GM21381 (cell line): ENCODE data around the gene FOXP2.

ENCODE experiments used
- ATAC-seq: cut with Tn5 transposase; IDR thresholded peaks from one replicate; pipeline ENCODE4 v1.9.1; 2021; ENCODE audit warnings: mild to moderate bottlenecking, moderate library complexity; ENCODE audit not compliant: unreplicated experiment

The FOXP2 gene

GRCh38 chr7:114703677-114704076 is 289.1 kb downstream of the FOXP2 start:
- ATAC-seq: no peak

- no peak for ATAC-seq
Observed at GRCh38 chr7:114708646-114709045, 294.0 kb downstream of the FOXP2 start.

GRCh38 chr7:114710499-114710898 is 295.9 kb downstream of the FOXP2 start:
- no peak for ATAC-seq

- ATAC-seq: no peak
Observed at GRCh38 chr7:114711241-114711640, 296.6 kb downstream of the FOXP2 start.

- ATAC-seq: no peak
Observed at GRCh38 chr7:114715907-114716306, 301.3 kb downstream of the FOXP2 start.

GRCh38 chr7:114718861-114719260 is 304.2 kb downstream of the FOXP2 start:
- no peak for ATAC-seq

GRCh38 chr7:114720725-114721124 is 306.1 kb downstream of the FOXP2 start:
- ATAC-seq: no peak

- no peak for ATAC-seq
Observed at GRCh38 chr7:114722562-114722961, 307.9 kb downstream of the FOXP2 start.

GRCh38 chr7:114723308-114723707 is 308.7 kb downstream of the FOXP2 start:
- ATAC-seq: no peak

GRCh38 chr7:114740095-114740494 is 325.5 kb downstream of the FOXP2 start:
- ATAC-seq: no peak

GRCh38 chr7:114740941-114741340 is 326.3 kb downstream of the FOXP2 start:
- ATAC-seq: no peak

- no peak for ATAC-seq
Observed at GRCh38 chr7:114741911-114742310, 327.3 kb downstream of the FOXP2 start.
